Measurements from ENCODE around the gene KITLG. TPM values are rescaled to one million over a fixed set of nuclear protein-coding genes. Genes with fewer than 3 reads are reported as not detected.
"Not testable (repeated sequence)": the region's sequence is repeated elsewhere in the genome, so short reads cannot be mapped to it uniquely, and the experiment has no call there.

Gene KITLG
- polyA plus RNA-seq, 10 donors, result 12.9 to 24.8 (median 21.2) TPM

- DNase-seq, result no peak
Observed at GRCh38 chr12:88496891-88497371, 83.3 kb downstream of the KITLG start.

- no peak for DNase-seq
Observed at GRCh38 chr12:88496429-88496828, 83.8 kb downstream of the KITLG start.

- no peak for DNase-seq
Observed at GRCh38 chr12:88495031-88495430, 85.2 kb downstream of the KITLG start.

GRCh38 chr12:88494520-88494919 lies 85.8 kb downstream of the KITLG start:
- no peak for DNase-seq

- peak in 2 of 3 donors; percentile 29 to 79 for DNase-seq
Observed at GRCh38 chr12:88493636-88494035, 86.6 kb downstream of the KITLG start.

GRCh38 chr12:88490425-88490824 lies 89.8 kb downstream of the KITLG start:
- no peak for DNase-seq

GRCh38 chr12:88472775-88473174 lies 107.5 kb downstream of the KITLG start:
- no peak for DNase-seq

GRCh38 chr12:88472248-88472647 lies 108.0 kb downstream of the KITLG start:
- peak in 1 of 3 donors; percentile 8 for DNase-seq

- peak; percentile 54 to 75 (median 71) for DNase-seq
Observed at GRCh38 chr12:88471331-88472045, 108.8 kb downstream of the KITLG start.

- peak in 1 of 3 donors; percentile 26 for DNase-seq
Observed at GRCh38 chr12:88469154-88469553, 111.1 kb downstream of the KITLG start.

- peak in 1 of 3 donors; percentile 40 for DNase-seq
Observed at GRCh38 chr12:88468581-88468980, 111.7 kb downstream of the KITLG start.

- not testable (repeated sequence) for DNase-seq
Observed at GRCh38 chr12:88466708-88467107, 113.6 kb downstream of the KITLG start.

GRCh38 chr12:88458327-88458726 lies 121.9 kb downstream of the KITLG start:
- no peak for DNase-seq

GRCh38 chr12:88453323-88453722 lies 126.9 kb downstream of the KITLG start:
- DNase-seq, result no peak

- no peak for DNase-seq
Observed at GRCh38 chr12:88451205-88451604, 129.1 kb downstream of the KITLG start.

- DNase-seq, result no peak
Observed at GRCh38 chr12:88450136-88450535, 130.1 kb downstream of the KITLG start.

- DNase-seq, result no peak
Observed at GRCh38 chr12:88448337-88448915, 131.8 kb downstream of the KITLG start.

GRCh38 chr12:88445705-88446394 lies 134.4 kb downstream of the KITLG start:
- DNase-seq, result no peak

- no peak for DNase-seq
Observed at GRCh38 chr12:88444481-88444880, 135.8 kb downstream of the KITLG start.

Measured in muscle of back (tissue), 11 donors.